H9 (cell line): Measurements from ENCODE around the gene TPRG1. TPM values are rescaled to one million over a fixed set of nuclear protein-coding genes. Genes with fewer than 3 reads are reported as not detected.

Experiments
- DNase-seq: peaks from one replicate; pipeline ENCODE4 v3.0.0-alpha.2; 2017
- H2AFZ ChIP-seq: one replicate; pipeline ENCODE4 v1.6.1; 2013; ENCODE audit warnings: mild to moderate bottlenecking, low read length, control low read depth, moderate library complexity
- H2AK5ac ChIP-seq: 2 replicates; pipeline ENCODE4 v1.6.1; 2013; ENCODE audit warnings: low read length, control low read depth, mixed read lengths; ENCODE audit not compliant: insufficient read length
- H2BK120ac ChIP-seq: one replicate; pipeline ENCODE4 v1.6.1; 2013; ENCODE audit warnings: low read depth, mild to moderate bottlenecking, low read length, control low read depth, inconsistent platforms; ENCODE audit not compliant: poor library complexity, severe bottlenecking
- H2BK12ac ChIP-seq: 2 replicates; pipeline ENCODE4 v1.6.1; 2013; ENCODE audit warnings: low read length, control low read depth, mixed read lengths, low read depth; ENCODE audit not compliant: insufficient read length
- H2BK15ac ChIP-seq: 2 replicates; pipeline ENCODE4 v1.6.1; 2013; ENCODE audit warnings: low read depth, low read length, control low read depth
- H2BK20ac ChIP-seq: one replicate; pipeline ENCODE4 v1.6.1; 2013; ENCODE audit warnings: low read depth, mild to moderate bottlenecking, low read length, control low read depth, inconsistent platforms; ENCODE audit not compliant: poor library complexity, severe bottlenecking
- H2BK5ac ChIP-seq: 2 replicates; pipeline ENCODE4 v1.6.1; 2013; ENCODE audit warnings: low read length, control low read depth, mixed read lengths; ENCODE audit not compliant: insufficient read length
- H3K14ac ChIP-seq: 2 replicates; pipeline ENCODE4 v1.6.1; 2013; ENCODE audit warnings: low read length, control low read depth; ENCODE audit not compliant: insufficient read depth
- H3K18ac ChIP-seq: 2 replicates; pipeline ENCODE4 v1.6.1; 2013; ENCODE audit warnings: low read depth, mild to moderate bottlenecking, mixed read lengths, low read length, control low read depth; ENCODE audit not compliant: insufficient read length
- H3K23ac ChIP-seq: 2 replicates; pipeline ENCODE4 v1.6.1; 2013; ENCODE audit warnings: low read length, control low read depth, mixed read lengths, low read depth; ENCODE audit not compliant: insufficient read length
- H3K23me2 ChIP-seq: 2 replicates; pipeline ENCODE4 v1.6.1; 2013; ENCODE audit warnings: low read depth, mild to moderate bottlenecking, mixed read lengths, low read length, control low read depth; ENCODE audit not compliant: insufficient read length, poor library complexity, severe bottlenecking
- H3K27ac ChIP-seq: 2 replicates; pipeline ENCODE4 v1.5.1; 2013; ENCODE audit warnings: low read length, control low read depth, mixed read lengths, low read depth; ENCODE audit not compliant: insufficient read length
- H3K27me3 ChIP-seq: 2 replicates; pipeline ENCODE4 v1.6.1; 2013; ENCODE audit warnings: low read length, control low read depth, inconsistent platforms; ENCODE audit not compliant: insufficient read depth
- H3K4ac ChIP-seq: 2 replicates; pipeline ENCODE4 v1.6.1; 2013; ENCODE audit warnings: low read depth, mild to moderate bottlenecking, control low read depth, inconsistent platforms, low read length, moderate library complexity
- H3K4me1 ChIP-seq: 2 replicates; pipeline ENCODE4 v1.6.1; 2013; ENCODE audit warnings: low read length, control low read depth, inconsistent platforms; ENCODE audit not compliant: insufficient read depth
- H3K4me2 ChIP-seq: 2 replicates; pipeline ENCODE4 v1.6.1; 2013; ENCODE audit warnings: low read length, control low read depth, mixed read lengths; ENCODE audit not compliant: insufficient read length, insufficient read depth
- H3K56ac ChIP-seq: 2 replicates; pipeline ENCODE4 v1.6.1; 2013; ENCODE audit warnings: low read depth, mild to moderate bottlenecking, mixed read lengths, low read length, control low read depth; ENCODE audit not compliant: insufficient read length
- H3K79me1 ChIP-seq: 2 replicates; pipeline ENCODE4 v1.6.1; 2013; ENCODE audit warnings: low read depth, mild to moderate bottlenecking, moderate library complexity, low read length, control low read depth, inconsistent platforms; ENCODE audit not compliant: insufficient read depth, poor library complexity, severe bottlenecking
- H3K79me2 ChIP-seq: 2 replicates; pipeline ENCODE4 v1.6.1; 2013; ENCODE audit warnings: low read length, control low read depth, inconsistent platforms; ENCODE audit not compliant: insufficient read depth
- H3K9ac ChIP-seq: 2 replicates; pipeline ENCODE4 v1.6.1; 2013; ENCODE audit warnings: low read length, control low read depth, mixed read lengths; ENCODE audit not compliant: insufficient read length; ENCODE audit errors: extremely low read depth
- H3K9me3 ChIP-seq: one replicate; pipeline ENCODE4 v1.6.1; 2013; ENCODE audit warnings: low read depth, low read length, inconsistent platforms; ENCODE audit not compliant: control insufficient read depth
- H3T11ph ChIP-seq: one replicate; pipeline ENCODE4 v1.6.1; 2013; ENCODE audit warnings: mild to moderate bottlenecking, low read length, control low read depth, inconsistent platforms
- H4K20me1 ChIP-seq: one replicate; pipeline ENCODE4 v1.6.1; 2013; ENCODE audit not compliant: control insufficient read depth, insufficient read length, insufficient read depth
- H4K5ac ChIP-seq: 2 replicates; pipeline ENCODE4 v1.6.1; 2013; ENCODE audit warnings: low read depth, mild to moderate bottlenecking, mixed read lengths, low read length, control low read depth; ENCODE audit not compliant: insufficient read length
- H4K8ac ChIP-seq: replicated peaks from 2 replicates; pipeline ENCODE4 v1.6.1; 2013; ENCODE audit warnings: low read length, control low read depth, mixed read lengths, low read depth; ENCODE audit not compliant: insufficient read length
- H4K91ac ChIP-seq: 2 replicates; pipeline ENCODE4 v1.6.1; 2013; ENCODE audit warnings: low read depth, mild to moderate bottlenecking, moderate library complexity, mixed read lengths, low read length, control low read depth; ENCODE audit not compliant: insufficient read length
- H3K27ac Mint-ChIP-seq, 3 experiments: 2 replicates in 2 of 3; 3 replicates in 1 of 3; pipeline ENCODE4 v1.8.0; 2020 to 2021; ENCODE audit warnings: mixed read lengths in 3 of 3, mild to moderate bottlenecking in 1 of 3, moderate library complexity in 1 of 3
- H3K27me3 Mint-ChIP-seq: 2 replicates; pipeline ENCODE4 v1.8.0; 2021; ENCODE audit warnings: low read depth, mild to moderate bottlenecking, moderate library complexity, mixed read lengths
- H3K36me3 Mint-ChIP-seq, 3 experiments: 2 replicates in 2 of 3; 3 replicates in 1 of 3; pipeline ENCODE4 v1.8.0; 2020 to 2021; ENCODE audit warnings: low read depth in 3 of 3, mixed read lengths in 3 of 3; ENCODE audit not compliant: insufficient read depth in 1 of 3
- H3K4me1 Mint-ChIP-seq, 2 experiments: 2 replicates each; pipeline ENCODE4 v1.8.0; 2020; ENCODE audit warnings: mixed read lengths in 2 of 2
- H3K4me3 Mint-ChIP-seq, 2 experiments: 2 replicates in 1 of 2; 3 replicates in 1 of 2; pipeline ENCODE4 v1.8.0; 2020 to 2021; ENCODE audit warnings: mild to moderate bottlenecking in 2 of 2, mixed read lengths in 2 of 2, moderate library complexity in 1 of 2
- H3K9me3 Mint-ChIP-seq, 2 experiments: 2 replicates in 1 of 2; 3 replicates in 1 of 2; pipeline ENCODE4 v1.8.0; 2020; ENCODE audit warnings: mild to moderate bottlenecking in 2 of 2, mixed read lengths in 2 of 2, moderate library complexity in 1 of 2
- WGBS: extraction: QIAGEN DNeasy Blood & Tissue Kit; methylation state at CpG from one replicate; pipeline ENCODE4 v1.1.7; 2013; ENCODE audit warnings: missing lambda C conversion rate, low lambda C conversion rate, mixed read lengths; ENCODE audit not compliant: insufficient read length; ENCODE audit errors: extremely low coverage; 5-methylcytosine and 5-hydroxymethylcytosine counted together
- total RNA-seq: library from RNA; stranded (reverse); gene quantifications from 2 replicates; pipeline ENCODE4 v1.2.1, GENCODE V29; 2021
- TF ChIP-seq, protein P1 (sequence below): fragments of 200-600 bp; sonication (generic); conservative IDR thresholded peaks from 3 replicates; pipeline ENCODE4 v1.8.0; 2021; ENCODE audit warnings: antibody characterized with exemption, mild to moderate bottlenecking

Gene TPRG1
- total RNA-seq, 1 experiment from 2014 or later, result 0.66 TPM

- TF ChIP-seq, protein P1, sequence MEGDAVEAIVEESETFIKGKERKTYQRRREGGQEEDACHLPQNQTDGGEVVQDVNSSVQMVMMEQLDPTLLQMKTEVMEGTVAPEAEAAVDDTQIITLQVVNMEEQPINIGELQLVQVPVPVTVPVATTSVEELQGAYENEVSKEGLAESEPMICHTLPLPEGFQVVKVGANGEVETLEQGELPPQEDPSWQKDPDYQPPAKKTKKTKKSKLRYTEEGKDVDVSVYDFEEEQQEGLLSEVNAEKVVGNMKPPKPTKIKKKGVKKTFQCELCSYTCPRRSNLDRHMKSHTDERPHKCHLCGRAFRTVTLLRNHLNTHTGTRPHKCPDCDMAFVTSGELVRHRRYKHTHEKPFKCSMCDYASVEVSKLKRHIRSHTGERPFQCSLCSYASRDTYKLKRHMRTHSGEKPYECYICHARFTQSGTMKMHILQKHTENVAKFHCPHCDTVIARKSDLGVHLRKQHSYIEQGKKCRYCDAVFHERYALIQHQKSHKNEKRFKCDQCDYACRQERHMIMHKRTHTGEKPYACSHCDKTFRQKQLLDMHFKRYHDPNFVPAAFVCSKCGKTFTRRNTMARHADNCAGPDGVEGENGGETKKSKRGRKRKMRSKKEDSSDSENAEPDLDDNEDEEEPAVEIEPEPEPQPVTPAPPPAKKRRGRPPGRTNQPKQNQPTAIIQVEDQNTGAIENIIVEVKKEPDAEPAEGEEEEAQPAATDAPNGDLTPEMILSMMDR, result no peak
- Mint-ChIP-seq H3K4me3 (no peak overlapping the region), H3K36me3 (peaks cover 5 to 20% (median 16%) of the 10 kb centered on the region in 3 experiments), H3K27me3 (no peaks in the 10 kb centered on the region; the same call in 1 of the 2 replicates), H3K27ac (no peak overlapping the region; a peak in 1 of 7 replicates), H3K9me3 (peaks cover 14 to 18% of the 10 kb centered on the region in 2 experiments; a peak in 4 of 5 replicates), H3K4me1 (peaks cover 6 to 12% of the 10 kb centered on the region in 2 experiments)
- H3K79me1 ChIP-seq, result no peaks in the 10 kb centered on the region
- H4K5ac ChIP-seq, result no peak overlapping the region
- H3K79me2 ChIP-seq, result no peaks in the 10 kb centered on the region
- H3K9me3 ChIP-seq, result no peaks in the 10 kb centered on the region
- H3K56ac ChIP-seq, result no peak overlapping the region
- H3K4ac ChIP-seq, result no peak overlapping the region
- H4K91ac ChIP-seq, result no peak overlapping the region
- no peak overlapping the region for H3K18ac ChIP-seq
- no peak overlapping the region for H3K14ac ChIP-seq
- no peaks in the 10 kb centered on the region; the same call in 1 of the 2 replicates for H3K4me1 ChIP-seq
- no peak overlapping the region for H2AK5ac ChIP-seq
- H2BK15ac ChIP-seq, result no peak overlapping the region
- H3K27ac ChIP-seq, result no peak overlapping the region
- no peak overlapping the region for H2BK120ac ChIP-seq
- no peaks in the 10 kb centered on the region for H3K27me3 ChIP-seq
- no peaks in the 10 kb centered on the region for H3K23me2 ChIP-seq
- no peak overlapping the region for H2BK20ac ChIP-seq
- no peak overlapping the region for H4K8ac ChIP-seq
- no peak for DNase-seq
- WGBS, result no CpG with 5 or more reads among the region's 3 CpGs
- H3K9ac ChIP-seq, result no peak overlapping the region
- H2BK12ac ChIP-seq, result no peak overlapping the region
- no peak overlapping the region for H3K4me2 ChIP-seq
- H2BK5ac ChIP-seq, result no peak overlapping the region
- H4K20me1 ChIP-seq, result no peaks in the 10 kb centered on the region
- no peak overlapping the region for H3K23ac ChIP-seq
- H2AFZ ChIP-seq, result no peak overlapping the region
- no peak overlapping the region for H3T11ph ChIP-seq
Measured at GRCh38 chr3:189149203-189149602, 22.6 kb upstream of the TPRG1 start.
